NK-92 (cell line): ENCODE results near the gene ADGRG3.

ENCODE experiments used
- DNase-seq: peaks from one replicate; lab custom pipeline; 2025; ENCODE audit not compliant: unreplicated experiment; lab: John Stamatoyannopoulos, UW

The ADGRG3 gene

DNA sequence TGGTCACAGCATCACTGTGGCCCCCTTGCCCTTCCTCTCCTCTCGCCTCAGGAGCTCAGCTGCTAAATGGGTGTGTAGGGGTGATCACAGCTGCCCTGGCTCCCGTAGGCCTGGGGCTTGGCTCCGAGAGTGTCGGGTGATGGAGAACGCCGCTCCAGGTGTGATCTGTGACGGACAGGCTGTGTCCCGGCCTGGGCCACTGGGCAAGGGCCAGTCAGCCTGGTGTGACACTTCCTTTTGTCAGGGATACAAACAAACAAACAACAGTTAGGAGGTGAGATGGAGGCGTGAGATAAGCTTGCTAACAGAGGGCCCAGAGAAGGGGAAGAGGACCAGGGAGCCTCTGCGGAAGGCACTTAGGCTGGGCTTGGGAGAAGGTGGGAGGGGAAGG, 37.7 kb upstream of the ADGRG3 start:
- no peak for DNase-seq

DNA sequence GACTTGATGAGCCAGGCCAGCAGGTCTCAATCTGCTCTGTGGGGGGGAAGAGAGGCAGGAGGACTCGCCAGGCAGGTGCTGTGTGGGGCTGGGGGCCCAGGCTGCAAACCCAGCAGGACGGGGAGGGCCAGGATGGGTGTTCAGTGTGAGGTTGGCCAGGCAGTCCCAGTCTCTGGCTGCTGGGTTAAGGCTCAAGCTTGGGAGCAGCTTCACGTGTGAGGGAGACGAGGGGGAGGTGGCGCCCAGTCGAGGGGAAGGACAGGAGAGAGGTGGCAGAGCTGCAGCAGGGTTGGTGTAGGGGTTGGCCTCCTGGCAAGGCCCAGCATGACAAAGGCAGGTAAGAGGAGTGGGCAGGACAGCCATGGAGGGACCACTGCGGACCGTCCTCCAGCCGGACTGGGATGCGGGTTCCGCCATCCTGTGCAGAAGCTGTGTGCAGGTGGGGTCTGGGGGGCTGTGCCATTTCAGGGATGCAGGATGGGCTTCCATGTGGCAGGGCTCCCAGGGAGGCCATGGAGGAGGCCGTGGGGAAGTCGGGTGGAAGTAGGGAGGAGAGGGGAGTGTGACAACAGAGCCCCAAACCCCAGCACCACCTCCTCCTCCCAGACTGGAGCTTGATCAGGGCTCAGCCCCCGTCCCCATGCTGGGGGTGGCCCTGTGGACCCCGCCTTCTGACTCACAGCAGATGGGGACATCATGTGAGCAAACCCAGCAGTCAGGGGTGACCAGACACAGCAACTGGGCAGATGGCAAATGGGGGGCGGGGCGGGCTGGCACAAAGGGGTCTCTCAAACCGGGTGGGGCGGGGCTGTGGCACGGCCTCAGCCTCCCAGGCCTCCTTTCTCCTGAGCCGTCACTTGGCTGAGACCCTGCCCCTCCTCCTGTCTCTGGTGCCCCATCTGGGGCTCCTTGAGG, 36.9 kb upstream of the ADGRG3 start:
- no peak for DNase-seq

DNA sequence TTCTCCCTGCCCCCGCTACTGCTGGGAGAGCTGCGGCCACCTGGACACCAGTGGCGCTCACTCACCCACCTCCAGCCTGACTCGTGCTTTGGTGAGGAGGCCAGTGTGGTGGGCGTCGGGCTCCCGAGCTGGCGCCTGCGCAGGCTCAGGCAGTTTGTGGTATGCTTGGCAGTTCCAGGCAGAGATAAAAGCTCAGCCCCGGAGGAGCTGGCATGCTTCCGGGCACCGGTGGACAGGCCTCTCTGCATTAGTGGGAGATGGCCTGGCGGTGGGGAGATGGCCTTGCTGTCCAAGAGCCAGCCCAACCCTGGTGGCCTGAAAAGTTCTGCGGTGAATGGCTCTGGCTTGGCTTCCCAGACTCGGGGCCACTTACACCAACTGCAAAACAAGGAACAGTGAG, 35.5 kb upstream of the ADGRG3 start:
- DNase-seq, result no peak

DNA sequence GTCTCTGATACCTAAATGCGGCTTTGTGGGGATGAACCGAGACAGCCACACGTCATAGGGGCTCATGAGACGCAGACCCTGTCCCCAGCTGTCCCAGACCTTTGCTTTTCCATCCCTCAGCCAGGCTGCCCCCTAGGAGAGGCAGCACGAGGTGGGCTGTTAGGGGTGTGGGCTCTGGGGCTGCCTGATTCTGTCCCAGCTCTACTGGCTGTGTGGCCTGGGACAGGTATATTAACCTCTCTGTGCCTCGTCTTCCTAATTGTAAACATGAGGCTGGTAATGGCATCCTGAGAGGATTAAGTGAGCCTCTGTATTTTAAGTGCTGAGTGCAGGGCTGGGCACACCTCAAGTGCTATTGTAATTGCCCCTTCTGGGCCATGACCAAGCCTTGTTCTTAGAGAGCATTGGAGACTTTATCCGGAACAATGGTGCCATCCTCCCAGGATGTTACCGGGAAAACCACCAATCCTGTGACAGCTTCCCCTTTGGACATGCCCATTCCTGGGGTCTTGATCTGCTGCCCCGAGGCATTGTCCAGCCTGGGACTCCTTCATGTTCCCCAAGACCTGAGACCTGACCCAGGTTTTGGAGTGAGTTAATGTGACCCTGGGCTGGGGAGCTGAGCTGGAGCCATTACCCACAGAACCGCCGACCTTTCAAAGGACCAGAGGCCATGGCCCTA, 34.6 kb upstream of the ADGRG3 start:
- DNase-seq, result no peak

DNA sequence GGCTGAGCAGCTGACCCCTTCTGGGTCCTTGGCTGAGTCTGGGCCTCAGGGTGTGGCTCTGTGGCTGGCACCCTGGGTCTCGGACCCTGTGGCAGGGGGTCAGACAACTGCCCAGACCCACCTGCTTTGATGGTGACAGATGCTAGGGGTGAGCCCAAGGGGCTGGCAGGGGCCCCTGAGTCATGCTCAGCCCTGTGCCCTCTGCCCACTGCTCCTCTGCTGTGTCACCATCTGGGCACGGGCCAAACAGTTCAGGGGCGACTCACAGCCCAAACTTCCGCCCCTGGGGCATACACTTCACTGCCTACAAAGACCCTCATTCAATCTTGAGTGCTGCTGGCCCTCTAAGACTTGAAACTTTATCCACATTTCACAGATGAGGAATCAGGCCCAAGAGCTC, 33.9 kb upstream of the ADGRG3 start:
- no peak for DNase-seq

DNA sequence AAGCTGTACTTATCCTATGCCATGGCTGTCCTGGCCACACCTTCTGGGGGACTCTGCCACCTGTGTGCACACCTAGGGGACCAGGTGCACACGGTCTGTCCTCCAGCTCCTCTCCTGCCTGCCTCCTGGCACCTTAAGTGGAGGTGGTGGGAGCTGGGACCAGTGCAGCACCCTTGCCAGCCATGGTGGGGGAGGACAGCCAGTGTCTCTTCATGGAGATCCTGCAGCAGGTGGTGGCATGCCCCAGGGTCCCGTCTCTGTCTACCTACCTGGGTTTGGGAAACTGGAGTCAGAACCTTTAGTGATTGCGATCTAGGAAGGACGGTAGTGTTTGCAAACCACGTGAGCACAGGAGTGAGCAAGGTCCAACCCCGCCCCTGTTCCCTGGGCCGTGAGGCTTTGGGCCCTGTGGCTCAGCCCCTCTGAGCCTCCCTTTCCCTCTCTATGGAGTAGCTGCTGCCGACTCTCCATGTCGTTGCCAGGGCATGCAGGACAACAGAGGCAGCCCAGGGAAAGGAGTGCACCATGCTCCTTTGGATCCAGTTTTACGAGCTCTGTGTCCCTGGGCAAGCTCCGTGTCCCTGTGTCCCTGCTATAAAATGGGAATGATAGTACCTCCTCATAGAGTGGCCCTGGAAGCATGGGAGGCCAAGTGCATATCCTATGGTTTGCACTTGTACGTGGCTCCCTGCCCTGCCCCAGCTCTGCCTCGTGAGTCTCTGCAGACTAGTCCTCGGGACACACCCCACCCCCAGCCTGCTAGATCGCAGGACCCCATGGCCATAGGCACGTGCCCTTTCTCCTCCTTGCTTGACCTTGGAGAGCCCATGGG, 32.6 kb upstream of the ADGRG3 start:
- DNase-seq, result no peak

DNA sequence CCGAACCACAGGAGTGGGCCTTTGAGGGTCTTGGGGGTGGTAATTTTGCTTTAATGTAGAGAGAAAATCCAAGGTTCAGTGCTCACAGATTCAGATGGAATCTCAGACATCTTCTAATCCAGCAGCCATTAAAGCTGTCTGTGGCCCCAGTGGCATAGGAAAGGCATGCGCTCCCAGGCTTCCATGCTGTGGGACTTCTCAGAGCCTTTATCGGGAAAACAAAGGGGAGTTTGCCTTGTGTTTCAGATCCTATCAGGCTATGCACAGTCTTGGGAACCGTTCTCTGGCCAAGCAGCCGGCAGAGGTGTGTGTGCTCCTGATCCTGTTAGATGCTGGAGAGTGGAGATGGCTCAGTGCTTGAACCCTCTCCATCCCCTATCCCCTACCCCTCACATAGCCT, 31.9 kb upstream of the ADGRG3 start:
- no peak for DNase-seq

DNA sequence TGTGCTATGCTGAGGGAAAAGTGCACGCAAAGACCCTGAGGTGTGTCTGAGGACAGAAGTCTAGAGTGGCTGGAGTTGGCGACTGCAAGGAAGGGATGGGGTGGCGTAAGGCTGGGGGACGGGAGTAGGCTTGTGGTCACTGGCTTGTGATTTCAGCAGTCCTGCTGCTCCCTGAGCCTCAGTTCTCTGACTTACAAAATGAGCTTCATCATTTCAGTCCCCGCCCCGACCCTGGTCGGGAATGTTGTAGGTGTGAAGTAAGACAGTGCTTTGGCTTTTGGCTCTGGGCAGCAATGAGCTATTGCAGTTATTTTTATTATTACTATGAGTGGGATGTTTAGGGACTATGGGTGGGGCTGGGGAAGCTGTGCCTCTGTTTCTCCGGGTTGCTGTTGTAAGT, 31.1 kb upstream of the ADGRG3 start:
- DNase-seq, result no peak

DNA sequence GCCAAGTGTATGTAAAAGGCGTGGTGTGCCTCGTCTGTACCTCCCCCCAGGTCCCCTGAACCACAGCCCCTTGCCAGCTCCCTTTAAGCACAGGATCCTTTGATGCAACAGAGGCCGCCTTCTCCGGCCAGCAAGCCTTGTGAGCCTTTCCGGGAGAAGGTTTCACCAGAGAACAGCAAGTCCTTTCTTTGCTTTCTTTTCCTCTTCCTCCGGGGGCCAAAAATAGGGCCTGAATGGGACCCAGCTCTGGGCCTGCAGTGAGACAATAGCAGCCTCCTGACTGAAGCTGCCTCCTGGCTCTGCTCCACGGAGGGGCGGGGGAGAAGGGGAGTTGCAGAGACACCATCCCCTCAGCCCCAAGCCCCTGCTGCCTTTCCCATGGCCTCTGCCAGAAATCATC, 30.7 kb upstream of the ADGRG3 start:
- no peak for DNase-seq

DNA sequence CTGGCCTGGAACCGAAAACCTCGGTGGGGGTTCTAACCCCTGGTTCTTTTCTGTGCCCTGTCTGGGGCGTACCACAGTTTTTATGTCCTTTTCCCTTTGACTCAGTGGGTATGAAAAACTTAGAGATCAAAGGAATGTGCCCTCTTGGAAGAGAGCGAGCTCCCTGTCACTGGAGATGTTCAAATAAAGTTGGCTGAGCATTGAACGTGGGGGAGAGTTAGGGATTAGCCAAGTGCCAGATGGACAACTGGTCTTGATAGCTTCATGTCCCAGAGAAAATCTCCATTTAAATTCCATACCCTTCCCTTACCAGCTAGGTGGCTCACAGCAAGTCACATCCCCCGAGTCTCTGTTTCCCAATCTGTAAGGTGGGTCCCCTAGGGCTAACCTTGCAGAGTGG, 30.1 kb upstream of the ADGRG3 start:
- no peak for DNase-seq

DNA sequence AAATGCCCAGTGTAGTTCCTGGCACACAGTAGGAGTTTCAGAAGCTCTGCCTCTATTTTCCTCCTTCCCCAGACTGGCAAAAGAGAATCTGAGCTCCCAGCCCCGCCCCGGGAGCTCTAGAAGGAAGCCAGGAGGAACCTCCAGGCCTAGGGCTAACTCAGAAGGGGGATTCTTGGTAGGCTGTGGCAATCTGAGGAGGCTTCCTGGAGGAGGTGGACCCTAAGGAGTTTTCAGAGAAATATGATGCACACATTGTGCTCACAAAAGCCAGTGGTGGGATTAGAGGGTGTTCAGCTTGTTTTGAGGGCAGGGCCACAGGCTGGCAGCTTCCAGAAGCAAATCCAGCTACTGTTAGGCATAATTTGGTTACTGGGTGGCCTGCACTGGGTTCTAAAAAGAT, 29.7 kb upstream of the ADGRG3 start:
- DNase-seq, result no peak

DNA sequence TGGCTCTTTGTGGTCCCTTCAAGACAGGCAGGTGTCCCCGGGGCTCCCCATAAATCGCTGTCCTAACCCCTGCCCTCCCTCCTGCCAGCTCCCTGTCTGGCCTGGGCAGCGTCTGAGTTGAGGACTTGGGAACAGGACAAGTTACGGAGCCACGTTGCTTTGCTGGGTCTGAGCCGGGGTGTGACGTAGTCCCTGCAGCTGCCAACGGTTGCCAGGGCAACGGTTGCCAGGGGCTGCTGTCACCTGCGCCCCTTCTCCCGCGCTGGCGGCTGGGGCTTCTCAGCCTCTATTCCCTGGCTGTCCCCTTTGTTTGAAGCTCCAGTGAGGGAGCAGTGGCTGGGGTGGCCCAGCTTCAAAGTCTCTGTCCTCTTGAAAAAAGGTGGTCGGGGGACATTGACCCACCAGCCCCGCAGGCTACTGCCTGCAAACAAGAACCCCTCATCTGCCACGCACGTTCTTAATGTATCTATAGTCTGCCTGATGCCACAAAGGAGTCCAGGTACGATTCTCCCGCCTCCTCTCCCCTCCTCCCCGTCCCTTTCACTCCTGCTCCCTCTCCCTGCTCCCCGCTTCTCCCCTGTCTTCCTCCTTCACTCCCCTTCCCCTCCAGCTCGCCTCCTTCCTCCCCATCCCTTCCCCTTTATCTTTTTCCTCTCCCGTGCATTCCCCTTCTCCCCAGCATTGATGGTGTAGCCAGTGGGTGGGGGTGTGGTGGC, 28.8 kb upstream of the ADGRG3 start:
- no peak for DNase-seq

DNA sequence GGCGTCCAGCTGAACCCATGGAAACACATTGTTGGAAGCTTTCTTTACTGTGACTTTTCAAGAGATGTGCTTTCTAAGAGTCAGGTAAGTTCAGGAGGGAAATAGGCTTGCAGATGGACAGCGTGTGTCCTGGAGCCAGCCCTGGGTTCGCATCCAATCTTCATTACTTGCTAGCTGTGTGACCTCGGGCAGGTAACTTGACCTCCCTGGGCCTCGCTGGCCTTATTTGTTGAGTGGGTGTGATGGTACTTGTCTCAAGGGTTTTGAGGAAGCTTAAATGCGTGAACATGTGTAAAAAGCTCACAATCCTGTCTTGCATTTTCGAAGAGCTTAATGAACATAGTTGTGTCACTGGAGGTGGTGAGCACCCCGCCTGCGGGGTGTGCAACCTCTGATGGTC, 27.9 kb upstream of the ADGRG3 start:
- DNase-seq, result no peak

DNA sequence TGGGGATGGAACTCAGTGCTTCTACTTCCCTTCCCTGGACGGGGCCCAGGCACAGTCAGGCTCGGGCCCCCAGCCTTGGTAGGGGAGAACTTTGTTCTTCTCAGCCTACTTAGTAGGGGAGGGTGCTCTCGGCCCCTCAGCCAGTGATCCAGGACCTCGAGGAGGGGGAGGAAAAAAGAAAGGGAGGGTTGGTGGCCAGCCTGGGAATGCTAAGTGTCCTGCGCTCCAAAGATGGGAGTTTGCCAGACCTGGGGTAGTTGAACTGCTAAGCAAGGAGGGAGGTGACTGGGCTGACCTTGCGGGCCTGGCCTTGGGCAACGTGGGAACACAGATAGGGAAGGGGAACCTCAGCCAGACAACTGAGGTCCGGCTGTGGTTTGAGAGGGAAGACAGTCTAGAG, 27.5 kb upstream of the ADGRG3 start:
- no peak for DNase-seq

DNA sequence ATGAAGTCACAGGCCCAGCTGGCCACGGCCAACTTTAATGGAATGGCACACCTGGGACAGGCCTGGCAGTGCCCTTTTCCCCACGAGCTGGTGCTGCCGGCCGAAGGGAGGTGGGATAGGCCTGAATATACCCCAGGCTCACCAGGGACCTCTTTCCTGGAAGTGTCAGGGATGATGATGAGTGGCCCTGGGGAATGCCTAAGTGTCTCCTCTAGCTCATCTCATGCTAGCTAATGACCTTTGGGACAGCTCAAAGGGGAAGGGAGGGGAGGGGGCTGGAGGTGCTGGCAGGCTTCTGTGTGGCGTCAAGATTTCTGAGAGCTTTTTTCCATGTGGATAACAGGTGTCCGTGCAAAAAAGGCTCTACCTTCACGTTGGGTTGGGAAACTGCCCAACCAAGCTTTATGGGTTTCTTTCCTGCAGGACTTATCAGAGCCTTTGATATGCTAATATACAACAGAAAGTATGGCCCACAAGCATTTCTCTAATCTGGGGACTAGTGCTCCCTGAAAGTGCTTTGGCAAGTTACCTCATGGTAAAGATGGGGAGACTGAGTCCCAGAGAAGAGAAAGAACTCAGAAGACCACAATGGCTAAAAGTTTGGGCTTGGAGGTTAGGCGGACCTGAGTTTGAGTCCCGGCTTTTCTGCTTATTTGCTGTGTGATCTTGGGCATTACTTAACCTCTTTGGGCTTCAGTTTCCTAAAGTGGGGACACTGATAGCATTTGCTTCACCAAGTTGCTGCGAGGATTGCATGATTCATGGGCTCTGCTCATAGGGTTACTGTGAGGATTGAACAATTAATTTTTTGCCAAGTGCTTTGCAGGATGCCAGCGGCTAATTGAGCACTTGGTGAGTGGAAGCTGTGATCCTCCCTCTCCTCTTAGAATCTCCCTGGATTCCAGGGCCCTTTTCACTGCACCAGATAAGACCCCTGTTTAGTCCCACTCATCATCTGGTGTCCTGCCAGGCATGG, 25.7 kb upstream of the ADGRG3 start:
- DNase-seq, result no peak

DNA sequence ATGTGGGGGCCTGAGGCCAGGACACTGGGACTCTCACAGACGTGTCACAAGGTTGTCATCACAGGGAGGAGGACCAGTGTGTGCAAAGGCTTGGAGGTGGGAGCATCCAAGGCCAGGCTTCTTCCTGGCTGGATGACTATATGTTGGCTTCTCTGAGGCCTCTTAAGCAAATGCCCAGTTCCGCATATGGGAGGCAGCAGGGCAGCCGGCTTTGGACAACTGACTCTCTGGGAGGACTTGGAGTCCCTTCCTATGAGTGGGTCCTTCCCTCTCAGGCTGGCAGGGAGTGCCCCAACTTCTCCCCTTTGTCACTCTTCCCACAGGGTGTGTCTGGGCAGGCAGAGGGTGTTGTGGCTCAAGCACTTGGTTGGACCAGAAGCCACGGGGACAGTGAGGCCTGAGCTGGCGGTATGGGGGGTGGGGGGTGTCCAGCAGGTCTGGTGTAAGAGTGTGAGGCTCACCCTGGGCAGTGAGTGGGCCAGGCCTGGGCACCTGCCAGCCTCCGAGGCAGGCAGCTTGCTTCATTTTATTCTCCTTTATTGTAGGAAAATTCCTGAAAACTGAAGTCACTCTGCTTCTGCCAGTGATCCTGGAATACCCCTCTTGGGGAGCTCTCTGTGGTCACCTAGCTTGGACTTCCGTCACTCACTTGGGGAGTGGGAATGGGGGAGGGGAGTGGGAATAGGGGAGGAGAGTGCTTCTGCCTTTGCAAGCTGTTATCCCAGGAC, 24.8 kb upstream of the ADGRG3 start:
- DNase-seq, result no peak

DNA sequence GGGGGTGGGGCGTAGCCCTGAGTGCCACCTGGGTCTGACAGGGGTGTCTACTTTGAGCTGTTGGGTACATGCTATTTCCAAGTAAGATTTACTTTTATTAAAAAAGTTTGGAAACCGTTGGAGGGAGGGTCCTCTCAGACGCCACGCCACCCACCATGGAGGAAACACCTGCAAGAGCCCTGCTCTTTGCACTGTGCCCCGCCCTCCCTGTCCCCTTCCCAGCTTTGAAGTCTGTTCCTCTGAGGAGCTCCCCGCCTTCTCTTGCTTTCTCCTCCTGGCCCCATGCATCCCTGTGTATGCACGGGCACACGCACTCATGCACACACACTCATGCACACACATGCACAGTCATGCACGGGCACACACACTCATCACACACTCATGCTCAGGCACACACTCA, 24.2 kb upstream of the ADGRG3 start:
- no peak for DNase-seq

DNA sequence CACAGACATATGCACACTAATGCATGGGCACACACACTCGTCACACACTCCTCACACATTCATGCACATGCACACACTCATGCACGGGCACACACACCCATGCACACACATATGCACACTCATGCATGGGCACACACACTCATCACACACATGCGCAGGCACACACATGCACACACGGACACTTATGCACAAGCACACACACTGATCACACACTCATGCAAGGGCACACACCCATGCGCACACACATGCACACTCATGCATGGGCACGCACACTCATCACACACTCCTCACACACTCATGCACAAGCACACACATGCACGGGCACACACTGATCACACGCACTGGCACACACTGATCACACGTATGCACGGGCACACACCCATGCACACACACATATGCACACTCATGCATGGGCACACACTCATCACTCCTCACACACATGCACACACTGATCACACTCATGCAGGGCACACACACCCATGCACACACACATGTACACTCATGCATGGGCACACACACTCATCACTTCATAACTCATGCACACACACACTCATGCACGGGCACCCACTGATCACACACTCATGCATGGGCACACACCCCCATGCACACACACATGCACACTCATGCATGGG, 23.6 kb upstream of the ADGRG3 start:
- DNase-seq, result no peak

DNA sequence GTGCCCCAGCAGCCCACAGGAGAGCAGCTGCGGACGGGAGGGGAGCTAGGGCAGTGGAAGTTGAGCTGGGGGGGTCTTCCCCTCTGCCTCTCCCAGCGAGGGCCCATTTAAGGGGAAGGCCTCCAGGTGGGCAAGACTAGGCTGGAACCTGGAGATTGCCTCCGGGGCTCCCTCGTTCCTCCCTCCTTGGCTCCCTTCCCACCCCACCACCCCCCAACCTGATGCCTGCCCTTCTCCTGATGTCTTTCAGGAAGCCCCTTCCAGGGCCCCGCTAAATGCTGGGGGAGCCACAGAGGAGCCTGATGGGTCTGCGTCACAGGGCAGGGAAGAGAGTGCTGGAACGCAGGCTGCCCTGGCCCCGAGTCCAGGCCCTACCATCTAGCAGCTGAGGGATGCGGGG, 22.9 kb upstream of the ADGRG3 start:
- no peak for DNase-seq
